ENCODE data around the gene RAD21L1.

- no peak for TF ChIP-seq CTCF (IDR thresholded peaks at IDR 0.05; ENCODE audit: poor library complexity, severe bottlenecking)
- no peak for TF ChIP-seq EZH2 (IDR thresholded peaks at IDR 0.05; ENCODE audit: borderline replicate concordance, insufficient read depth, low read length, poor library complexity, severe bottlenecking)
- no peak for TF ChIP-seq EP300 (conservative IDR thresholded peaks at IDR 0.05; ENCODE audit: poor library complexity, severe bottlenecking)
- no peak for TF ChIP-seq SMC3 (conservative IDR thresholded peaks at IDR 0.05; ENCODE audit: poor library complexity)
- no peak for TF ChIP-seq MXI1 (conservative IDR thresholded peaks at IDR 0.05; ENCODE audit: poor library complexity, severe bottlenecking)
- TF ChIP-seq REST (IDR thresholded peaks at IDR 0.05; ENCODE audit: borderline replicate concordance) = no peak
- no peak for TF ChIP-seq POLR2AphosphoS5 (IDR thresholded peaks at IDR 0.05)
These were observed 16.3 kb downstream of the RAD21L1 start for GRCh38 chr20:1242099-1242498.

All from neural cell (in vitro differentiated cells).